GM04503 (cell line): ENCODE measurements around the gene PLCD4.
A peak's percentile ranks its signal among the peaks of the same experiment; 100 is the strongest.

Source experiments
- DNase-seq: peaks from one replicate; pipeline ENCODE4 v3.0.0-alpha.2; 2012; ENCODE audit warnings: low read depth

Gene PLCD4

GRCh38 chr2:218607436-218608115 is at the start of gene PLCD4:
Gene PLCD4, plus strand, starts transcription at chr2:218607899. Its CDS starts 7,841 bp downstream, at chr2:218615740.
- peak; percentile 41 for DNase-seq

GRCh38 chr2:218557941-218558340 is 49.8 kb upstream of the PLCD4 start:
- no peak for DNase-seq

GRCh38 chr2:218558986-218559385 is 48.7 kb upstream of the PLCD4 start:
- DNase-seq = no peak

- DNase-seq = no peak
Observed at GRCh38 chr2:218564056-218564455, 43.6 kb upstream of the PLCD4 start.

- DNase-seq = no peak
Observed at GRCh38 chr2:218566296-218566695, 41.4 kb upstream of the PLCD4 start.

GRCh38 chr2:218567797-218568189 is 39.9 kb upstream of the PLCD4 start:
- DNase-seq = no peak

GRCh38 chr2:218568190-218569037 is 39.3 kb upstream of the PLCD4 start, which contains the start of the genes CNOT9 and USP37:
Gene CNOT9, plus strand, starts transcription at chr2:218568839. Its CDS starts 116 bp downstream, at chr2:218568955.
Gene USP37, minus strand, starts transcription at chr2:218568351. Its CDS starts 9,698 bp downstream, at chr2:218558653.
- peak; percentile 80 for DNase-seq

- no peak for DNase-seq
Observed at GRCh38 chr2:218569038-218569431, 38.7 kb upstream of the PLCD4 start.

- no peak for DNase-seq
Observed at GRCh38 chr2:218569661-218570500, 37.8 kb upstream of the PLCD4 start.

GRCh38 chr2:218570850-218571249 is 36.8 kb upstream of the PLCD4 start:
- DNase-seq = no peak

DNA sequence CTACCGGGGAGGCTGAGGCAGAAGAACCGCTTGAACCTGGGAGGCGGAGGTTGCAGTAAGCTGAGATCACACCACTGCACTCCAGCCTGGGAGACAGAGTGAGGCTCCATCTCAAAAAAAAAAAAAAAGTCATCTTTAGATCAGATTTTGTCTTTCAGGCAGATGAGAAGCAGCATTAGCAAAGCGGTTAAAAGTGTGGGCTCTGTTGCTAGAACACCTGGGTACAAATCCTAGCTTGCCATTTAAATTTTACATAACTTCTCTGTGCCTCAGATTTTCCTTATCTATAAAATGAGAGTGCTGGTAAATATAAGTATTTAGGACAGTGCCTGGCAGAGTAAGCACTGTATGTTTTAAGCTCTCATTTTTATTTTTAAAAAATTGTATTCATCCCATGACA is 30.8 kb upstream of the PLCD4 start:
- no peak for DNase-seq

- no peak for DNase-seq
Observed at GRCh38 chr2:218577482-218578220, 30.0 kb upstream of the PLCD4 start.

DNA sequence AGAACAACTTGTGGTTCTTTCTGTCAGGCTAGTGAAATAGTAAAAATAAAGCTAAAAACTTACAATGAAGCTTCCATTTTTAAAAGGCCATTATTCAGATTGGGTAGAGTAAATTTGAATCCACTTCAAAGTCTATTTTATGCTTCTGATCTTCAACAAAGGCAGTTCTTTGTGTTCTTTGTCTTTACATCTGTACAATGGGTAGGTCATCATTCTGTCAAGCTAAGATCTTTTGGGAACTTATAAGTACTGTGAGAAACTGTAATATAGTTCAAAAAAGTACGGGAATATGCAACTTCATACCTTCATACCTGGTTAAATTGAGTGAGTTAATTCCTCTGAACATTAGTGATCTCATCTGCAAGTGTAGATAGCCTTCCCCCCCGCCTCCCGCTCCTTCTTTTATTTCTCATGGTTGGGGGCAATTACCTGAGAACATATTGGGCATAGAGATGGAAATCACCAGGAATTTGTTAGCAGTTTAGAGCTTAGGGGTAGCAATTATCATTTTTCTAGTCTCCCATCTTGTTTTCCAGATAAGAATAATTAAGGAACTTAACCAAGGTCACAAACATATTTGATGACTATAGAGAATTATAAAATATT is 29.3 kb upstream of the PLCD4 start:
- DNase-seq = no peak

- DNase-seq = no peak
Observed at GRCh38 chr2:218582076-218582475, 25.6 kb upstream of the PLCD4 start.

- DNase-seq = no peak
Observed at GRCh38 chr2:218583983-218584850, 23.5 kb upstream of the PLCD4 start.

DNA sequence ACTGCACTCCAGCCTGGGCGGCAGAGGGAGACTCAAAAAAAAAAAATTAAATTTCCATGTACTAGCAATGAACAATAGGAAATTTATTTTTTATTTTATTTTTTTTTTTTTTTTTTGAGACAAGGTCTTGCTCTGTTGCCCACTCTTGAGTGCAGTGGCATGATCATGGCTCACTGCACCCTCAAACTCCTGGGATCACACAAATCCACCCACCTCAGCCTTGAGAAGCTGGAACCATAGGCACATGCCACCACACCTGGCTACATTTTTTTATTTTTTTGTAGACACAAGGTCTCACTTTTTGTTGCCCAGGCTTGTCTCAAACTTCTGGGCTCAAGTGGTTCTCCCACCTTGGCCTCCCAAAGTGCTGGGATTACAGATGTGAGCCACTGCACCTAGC is 22.2 kb upstream of the PLCD4 start:
- DNase-seq = no peak

GRCh38 chr2:218605432-218605831 is 2.3 kb upstream of the PLCD4 start:
- DNase-seq = no peak

GRCh38 chr2:218615868-218616315 is 8.2 kb downstream of the PLCD4 start:
- DNase-seq = no peak

- no peak for DNase-seq
Observed at GRCh38 chr2:218618102-218618860, 10.6 kb downstream of the PLCD4 start.
